Hypothalamus (tissue), 51 donors: ENCODE data around the gene CNTN6.
A peak's percentile ranks its signal among the peaks of the same experiment; 100 is the strongest.

Experiments used
- DNase-seq, 51 donors: peaks; one replicate each; lab custom pipeline; 2025; lab: John Stamatoyannopoulos, UW

Gene CNTN6

GRCh38 chr3:1171320-1171719, 78.5 kb downstream of the CNTN6 start:
- DNase-seq: no peak

- no peak for DNase-seq
Measured at GRCh38 chr3:1172644-1173043, 79.8 kb downstream of the CNTN6 start.

GRCh38 chr3:1179146-1179545, 86.3 kb downstream of the CNTN6 start:
- no peak for DNase-seq

GRCh38 chr3:1183320-1184048, 90.7 kb downstream of the CNTN6 start:
- peak in 2 of 51 donors; percentile 0 to 5 for DNase-seq

- no peak for DNase-seq
Measured at GRCh38 chr3:1190569-1190968, 97.7 kb downstream of the CNTN6 start.

- no peak for DNase-seq
Measured at GRCh38 chr3:1191026-1191425, 98.2 kb downstream of the CNTN6 start.

- no peak for DNase-seq
Measured at GRCh38 chr3:1195947-1196346, 103.1 kb downstream of the CNTN6 start.

- DNase-seq: no peak
Measured at GRCh38 chr3:1197051-1197450, 104.2 kb downstream of the CNTN6 start.

GRCh38 chr3:1200371-1200770, 107.5 kb downstream of the CNTN6 start:
- DNase-seq: no peak

- DNase-seq: no peak
Measured at GRCh38 chr3:1207904-1208303, 115.1 kb downstream of the CNTN6 start.

- no peak for DNase-seq
Measured at GRCh38 chr3:1214933-1215332, 122.1 kb downstream of the CNTN6 start.

GRCh38 chr3:1216856-1217255, 124.0 kb downstream of the CNTN6 start:
- no peak for DNase-seq

- no peak for DNase-seq
Measured at GRCh38 chr3:1227111-1227510, 134.3 kb downstream of the CNTN6 start.

- DNase-seq: no peak
Measured at GRCh38 chr3:1228289-1228688, 135.5 kb downstream of the CNTN6 start.

GRCh38 chr3:1230920-1231319, 138.1 kb downstream of the CNTN6 start:
- no peak for DNase-seq

GRCh38 chr3:1232276-1232675, 139.5 kb downstream of the CNTN6 start:
- DNase-seq: no peak

- no peak for DNase-seq
Measured at GRCh38 chr3:1235526-1236120, 142.8 kb downstream of the CNTN6 start.

- no peak for DNase-seq
Measured at GRCh38 chr3:1251282-1252060, 158.6 kb downstream of the CNTN6 start.

GRCh38 chr3:1252061-1252430, 159.2 kb downstream of the CNTN6 start:
- no peak for DNase-seq

GRCh38 chr3:1262246-1262645, 169.4 kb downstream of the CNTN6 start:
- no peak for DNase-seq

GRCh38 chr3:1263121-1263520, 170.3 kb downstream of the CNTN6 start:
- DNase-seq: no peak

GRCh38 chr3:1269808-1270207, 177.0 kb downstream of the CNTN6 start:
- DNase-seq: no peak
